A549 (cell line): ENCODE measurements around the gene IER3IP1.

Source experiments
- EP300 ChIP-seq, 2 experiments: fragments of >200 bp; sonication (Bioruptor Twin); formaldehyde crosslinking; IDR thresholded peaks; 2 replicates in 1 of 2; 3 replicates in 1 of 2; pipeline ENCODE4 v1.6.1; 2016 to 2017
- HOXB5 ChIP-seq: fragments of 250-450 bp; sonication (Bioruptor Pico); IDR thresholded peaks from 2 replicates; pipeline ENCODE4 v1.5.0; 2020; ENCODE audit warnings: mild to moderate bottlenecking, moderate library complexity
- JUN ChIP-seq, 2 experiments: fragments of >200 bp; sonication (Bioruptor Twin); formaldehyde crosslinking; IDR thresholded peaks; 2 replicates in 1 of 2; 3 replicates in 1 of 2; pipeline ENCODE4 v1.6.1; 2016 to 2017
- KDM1A ChIP-seq: fragments of 200-600 bp; sonication (generic); IDR thresholded peaks from 2 replicates; pipeline ENCODE4 v1.6.1; 2016; ENCODE audit warnings: low read depth, mild to moderate bottlenecking
- MYC ChIP-seq: IDR thresholded peaks from 2 replicates; pipeline ENCODE4 v1.6.1; 2012; ENCODE audit warnings: mild to moderate bottlenecking, inconsistent platforms, low read length, improper control_type of control experiment, borderline replicate concordance
- NFE2L2 ChIP-seq: fragments of 150-350 bp; conservative IDR thresholded peaks from 2 replicates; pipeline ENCODE4 v1.6.1; 2014; ENCODE audit warnings: low read length
- POLR2A ChIP-seq: IDR thresholded peaks from 2 replicates; pipeline ENCODE4 v1.6.1; 2012; ENCODE audit warnings: mild to moderate bottlenecking, low read length
- RAD21 ChIP-seq, 2 experiments: fragments of >200 bp in 1 of 2; sonication (Bioruptor Twin) in 1 of 2; formaldehyde crosslinking in 1 of 2; IDR thresholded peaks in 1 of 2; conservative IDR thresholded peaks in 1 of 2; 2 replicates in 1 of 2; 3 replicates in 1 of 2; pipeline ENCODE4 v1.6.1; 2012 to 2018; ENCODE audit warnings: inconsistent platforms in 1 of 2
- RCOR1 ChIP-seq: fragments of 150-350 bp; IDR thresholded peaks from 2 replicates; pipeline ENCODE4 v1.6.1; 2014; ENCODE audit warnings: antibody characterized with exemption, low read length, low read depth
- SMC3 ChIP-seq: fragments of >200 bp; sonication (Bioruptor Twin); formaldehyde crosslinking; IDR thresholded peaks from 3 replicates; pipeline ENCODE4 v1.6.1; 2018; ENCODE audit warnings: inconsistent platforms
- TP53 ChIP-seq: fragments of 250-450 bp; sonication (Bioruptor Pico); IDR thresholded peaks from 2 replicates; pipeline ENCODE4 v1.5.0; 2021; ENCODE audit warnings: mild to moderate bottlenecking, moderate library complexity
- TF ChIP-seq, protein P1 (sequence below): fragments of >200 bp; sonication (Bioruptor Twin); formaldehyde crosslinking; IDR thresholded peaks from 3 replicates; pipeline ENCODE4 v1.5.1; 2016

DNA sequence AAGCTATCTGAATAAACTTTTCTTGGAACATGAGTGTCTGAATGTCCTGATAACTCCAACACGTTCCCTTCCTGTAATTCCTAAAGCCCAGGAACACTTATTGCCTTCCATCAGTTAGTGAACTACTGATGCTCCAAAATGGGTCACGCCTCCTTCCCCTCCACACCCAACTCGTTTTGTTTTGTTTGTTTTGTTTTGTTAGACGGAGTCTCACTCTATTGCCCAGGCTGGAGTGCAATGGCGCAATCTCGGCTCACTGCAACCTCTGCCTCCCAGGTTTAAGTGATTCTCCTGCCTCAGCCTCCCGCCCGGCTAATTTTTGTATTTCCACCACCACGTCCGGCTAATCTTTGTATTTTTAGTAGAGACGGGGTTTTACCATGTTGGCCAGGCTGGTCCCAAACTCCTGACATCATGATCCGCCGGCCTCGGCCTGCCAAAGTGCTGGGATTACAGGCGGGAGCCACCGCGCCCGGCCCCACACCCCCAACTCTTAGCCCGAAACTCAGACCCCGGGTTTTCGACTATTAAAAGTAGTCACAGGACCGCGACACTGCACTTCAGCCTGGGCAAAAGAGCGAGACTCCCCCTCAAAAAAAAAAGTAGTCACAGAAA, 774 bp downstream of the IER3IP1 start:
- no peak for TF ChIP-seq JUN (IDR thresholded peaks at IDR 0.05)
- TF ChIP-seq TP53 (CRISPR knock-in tag), result no peak
- TF ChIP-seq RCOR1, result no peak
- no peak for TF ChIP-seq POLR2A
- TF ChIP-seq EP300 (IDR thresholded peaks at IDR 0.05), result no peak
- no peak for TF ChIP-seq NFE2L2
- TF ChIP-seq HOXB5 (CRISPR knock-in tag), result no peak
- TF ChIP-seq, protein P1, sequence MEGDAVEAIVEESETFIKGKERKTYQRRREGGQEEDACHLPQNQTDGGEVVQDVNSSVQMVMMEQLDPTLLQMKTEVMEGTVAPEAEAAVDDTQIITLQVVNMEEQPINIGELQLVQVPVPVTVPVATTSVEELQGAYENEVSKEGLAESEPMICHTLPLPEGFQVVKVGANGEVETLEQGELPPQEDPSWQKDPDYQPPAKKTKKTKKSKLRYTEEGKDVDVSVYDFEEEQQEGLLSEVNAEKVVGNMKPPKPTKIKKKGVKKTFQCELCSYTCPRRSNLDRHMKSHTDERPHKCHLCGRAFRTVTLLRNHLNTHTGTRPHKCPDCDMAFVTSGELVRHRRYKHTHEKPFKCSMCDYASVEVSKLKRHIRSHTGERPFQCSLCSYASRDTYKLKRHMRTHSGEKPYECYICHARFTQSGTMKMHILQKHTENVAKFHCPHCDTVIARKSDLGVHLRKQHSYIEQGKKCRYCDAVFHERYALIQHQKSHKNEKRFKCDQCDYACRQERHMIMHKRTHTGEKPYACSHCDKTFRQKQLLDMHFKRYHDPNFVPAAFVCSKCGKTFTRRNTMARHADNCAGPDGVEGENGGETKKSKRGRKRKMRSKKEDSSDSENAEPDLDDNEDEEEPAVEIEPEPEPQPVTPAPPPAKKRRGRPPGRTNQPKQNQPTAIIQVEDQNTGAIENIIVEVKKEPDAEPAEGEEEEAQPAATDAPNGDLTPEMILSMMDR, result no peak
- no peak for TF ChIP-seq KDM1A
- no peak for TF ChIP-seq RAD21 (conservative IDR thresholded peaks at IDR 0.05 in 1 of 2, IDR thresholded peaks at IDR 0.05 in 1 of 2)
- TF ChIP-seq SMC3, result no peak
- TF ChIP-seq MYC, result no peak
